ENCODE measurements around the gene PDHA2.
"Not testable (repeated sequence)": the region's sequence is repeated elsewhere in the genome, so short reads cannot be mapped to it uniquely, and the experiment has no call there.

PDHA2 gene

DNA sequence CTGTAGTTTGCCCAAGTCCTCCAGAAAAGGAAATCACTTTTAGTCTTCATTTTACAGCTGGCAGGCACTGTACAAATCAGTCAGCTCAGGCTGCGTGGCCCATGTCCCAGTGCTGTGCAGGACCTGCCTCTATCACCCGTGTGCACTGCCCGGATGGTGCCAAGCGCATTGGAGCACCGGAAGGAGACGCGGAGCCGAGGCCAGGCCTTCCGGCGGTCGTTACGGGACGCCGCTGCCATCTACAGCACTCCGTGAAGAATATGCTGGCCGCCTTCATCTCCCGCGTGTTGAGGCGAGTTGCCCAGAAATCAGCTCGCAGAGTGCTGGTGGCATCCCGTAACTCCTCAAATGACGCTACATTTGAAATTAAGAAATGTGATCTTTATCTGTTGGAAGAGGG is at the start of gene PDHA2:
TSS of gene PDHA2 (plus strand) at position 203 of the 400 bp plus-strand sequence. CDS start at position 261, 58 bp downstream.
- no peak for DNase-seq

- DNase-seq: no peak
These were observed 41.9 kb upstream of the PDHA2 start for GRCh38 chr4:95798003-95798402.

GRCh38 chr4:95798727-95799126 is 41.2 kb upstream of the PDHA2 start:
- no peak for DNase-seq

- no peak for DNase-seq
These were observed 18.0 kb upstream of the PDHA2 start for GRCh38 chr4:95821867-95822266.

DNA sequence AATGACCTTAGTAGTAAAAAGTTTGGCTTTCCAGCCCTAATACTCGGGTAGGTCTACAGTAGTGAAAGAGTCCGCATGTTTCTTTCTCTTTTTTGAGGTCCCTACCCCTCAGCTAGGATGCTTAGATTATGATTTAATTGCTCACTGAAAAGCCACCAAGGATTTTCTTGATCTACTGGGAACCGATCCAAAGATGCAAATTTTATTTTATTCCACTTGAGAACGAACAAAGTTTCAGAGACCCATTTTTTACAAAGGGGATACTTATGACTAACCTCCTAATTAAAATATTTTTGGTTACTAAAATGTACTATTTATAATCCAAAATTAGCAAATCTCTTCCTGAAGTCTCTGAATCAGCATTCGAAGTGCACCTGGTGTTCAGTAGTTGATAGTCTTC is 14.3 kb upstream of the PDHA2 start:
- no peak for DNase-seq

GRCh38 chr4:95830651-95831050 is 9.2 kb upstream of the PDHA2 start:
- DNase-seq: no peak

- DNase-seq: no peak
These were observed 8.7 kb upstream of the PDHA2 start for GRCh38 chr4:95831166-95831565.

DNA sequence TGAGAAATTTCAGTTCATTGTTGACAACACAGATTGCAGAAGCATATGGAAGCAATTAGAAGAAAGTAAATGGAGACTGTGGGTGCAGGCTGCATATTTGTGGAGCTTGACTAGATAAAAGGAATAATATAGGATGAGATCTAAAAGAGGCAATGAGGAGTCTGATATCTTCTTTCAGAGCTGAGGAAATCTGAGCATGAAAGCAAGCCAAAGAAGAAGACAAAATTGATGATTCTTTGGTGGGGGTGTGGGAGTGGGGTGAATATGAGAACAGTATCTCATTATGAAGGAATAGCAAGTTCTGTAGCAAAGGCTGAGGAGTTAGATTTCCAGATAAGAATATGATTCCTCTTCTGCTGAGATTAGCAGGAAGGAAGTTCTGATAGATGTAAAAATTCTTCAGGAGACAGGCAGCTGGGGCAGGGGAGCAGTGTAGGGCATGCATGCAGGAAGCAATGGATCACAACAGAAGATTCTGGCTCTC is 6.1 kb upstream of the PDHA2 start:
- no peak for DNase-seq

DNA sequence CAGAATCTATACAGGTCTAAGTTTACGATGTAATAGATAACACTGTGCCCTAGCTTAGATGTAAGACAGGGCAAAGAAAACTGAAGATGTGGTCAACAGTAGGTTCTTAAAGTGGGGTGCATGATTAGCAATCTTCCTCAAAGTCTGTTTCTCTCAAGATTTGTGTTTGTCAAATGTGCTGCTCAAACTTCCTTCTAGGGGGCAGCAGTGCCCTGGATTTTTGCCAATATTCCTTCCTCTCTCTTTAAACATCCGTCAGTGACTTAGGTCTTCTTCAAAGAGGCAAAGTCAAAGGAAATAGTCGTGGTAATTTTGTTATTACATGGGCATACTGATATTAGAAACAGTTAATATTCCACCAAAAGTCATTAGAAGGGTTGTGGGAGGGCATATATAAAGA is 4.2 kb upstream of the PDHA2 start:
- peak; percentile 1 for DNase-seq

- no peak for DNase-seq
These were observed 1.7 kb upstream of the PDHA2 start for GRCh38 chr4:95838192-95838591.

DNA sequence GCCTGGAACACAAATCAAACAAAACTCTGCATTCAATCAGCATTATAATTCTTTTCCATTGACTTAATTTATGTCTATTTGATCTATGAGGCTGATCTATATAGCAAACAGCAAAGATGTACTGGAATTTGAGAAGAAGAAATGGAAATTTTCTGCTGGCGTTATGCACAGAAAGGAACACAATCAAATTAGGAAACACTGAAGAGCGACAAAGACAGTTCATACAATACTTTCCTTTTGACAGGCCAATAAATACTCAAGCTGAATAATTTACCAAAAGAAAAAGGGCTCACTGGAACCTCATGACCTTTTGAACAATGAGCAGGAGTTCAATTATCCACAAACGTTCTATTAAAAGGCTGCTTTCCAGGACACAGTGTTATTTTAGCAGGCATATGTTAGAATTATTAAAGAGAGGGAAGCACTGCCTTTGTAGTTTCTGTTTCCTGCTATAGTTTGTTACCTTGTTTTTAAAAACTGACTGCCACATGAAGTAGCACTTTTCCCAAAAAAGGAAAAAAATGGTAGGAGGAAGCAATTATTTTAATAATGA is 8.1 kb downstream of the PDHA2 start:
- no peak for DNase-seq

DNA sequence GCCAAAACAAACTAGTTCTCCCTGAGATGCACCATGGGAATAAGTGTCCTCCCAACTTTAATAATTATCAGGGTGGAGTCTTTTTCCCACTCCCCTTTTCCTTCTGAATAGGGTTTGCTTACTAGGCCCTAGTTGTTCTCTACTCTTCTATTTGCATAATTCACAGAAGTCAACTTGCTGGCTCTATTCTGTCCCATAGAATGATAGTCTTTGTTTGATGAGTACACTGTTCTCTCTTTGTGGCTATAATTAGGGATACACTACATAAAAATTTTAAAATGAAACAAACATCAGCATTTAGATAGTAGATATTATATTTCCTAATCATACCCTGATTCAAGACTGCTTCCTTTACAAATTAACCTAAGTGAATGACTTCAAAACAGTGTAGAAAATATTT is 10.3 kb downstream of the PDHA2 start:
- DNase-seq: no peak

- no peak for DNase-seq
These were observed 17.9 kb downstream of the PDHA2 start for GRCh38 chr4:95857761-95858160.

DNA sequence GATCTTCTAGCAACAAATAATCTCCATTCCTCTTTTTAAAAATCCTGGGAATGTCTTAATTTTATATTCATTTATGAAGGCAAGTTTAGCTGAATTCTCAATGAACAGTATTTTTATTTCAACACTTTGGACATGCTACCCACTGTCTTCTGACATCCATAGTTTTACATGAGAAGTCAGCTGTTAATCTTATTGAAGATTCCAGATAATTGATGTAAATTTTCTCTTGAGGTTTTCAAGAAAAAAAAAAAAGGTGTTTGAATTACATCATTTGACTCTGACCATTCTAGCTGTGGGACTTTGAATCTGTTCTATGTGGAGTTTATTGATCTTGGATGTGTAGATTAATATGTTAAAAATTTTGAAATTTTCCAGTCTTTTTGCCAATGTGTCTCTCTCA is 28.0 kb downstream of the PDHA2 start:
- DNase-seq: no peak

DNA sequence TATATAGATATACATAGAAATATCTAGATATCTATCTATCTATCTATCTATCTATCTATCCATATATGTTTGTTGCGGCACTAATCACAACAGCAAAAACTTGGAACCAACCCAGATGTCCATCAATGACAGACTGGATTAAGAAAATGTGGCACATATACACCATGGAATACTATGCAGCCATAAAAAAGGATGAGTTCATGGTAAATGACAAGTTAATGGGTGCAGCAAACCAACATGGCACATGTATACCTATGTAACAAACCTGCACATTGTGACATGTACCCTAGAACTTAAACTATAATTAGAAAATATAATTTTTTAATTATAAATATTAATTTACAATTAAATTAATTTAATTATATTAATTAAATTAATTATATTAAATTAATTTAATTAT is 29.5 kb downstream of the PDHA2 start:
- not testable (repeated sequence) for DNase-seq

DNA sequence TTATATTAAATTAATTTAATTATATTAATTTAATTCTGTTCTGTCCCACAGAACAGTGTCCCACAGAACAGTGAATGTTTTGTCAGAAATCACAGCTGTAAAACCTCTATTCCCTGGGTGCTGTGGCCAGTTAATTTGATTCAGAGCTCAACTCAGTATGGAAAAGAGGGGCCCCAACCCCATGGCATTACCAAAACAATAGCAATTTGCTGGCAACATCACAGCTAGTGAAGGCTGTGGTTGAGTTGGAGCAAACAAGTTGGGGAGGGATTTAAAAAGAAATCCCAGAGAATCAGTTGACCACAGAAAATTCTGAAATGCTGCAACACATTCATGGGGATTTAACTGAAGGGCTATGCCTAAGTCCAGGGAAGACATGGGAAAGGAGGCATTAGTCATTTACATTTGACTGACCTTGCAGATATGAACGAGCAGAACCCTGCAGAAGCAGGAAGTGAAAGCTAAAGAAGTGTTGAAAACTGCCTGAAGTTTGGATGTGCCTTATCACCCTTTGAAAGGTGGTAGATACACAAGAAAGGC is 30.1 kb downstream of the PDHA2 start:
- no peak for DNase-seq

DNA sequence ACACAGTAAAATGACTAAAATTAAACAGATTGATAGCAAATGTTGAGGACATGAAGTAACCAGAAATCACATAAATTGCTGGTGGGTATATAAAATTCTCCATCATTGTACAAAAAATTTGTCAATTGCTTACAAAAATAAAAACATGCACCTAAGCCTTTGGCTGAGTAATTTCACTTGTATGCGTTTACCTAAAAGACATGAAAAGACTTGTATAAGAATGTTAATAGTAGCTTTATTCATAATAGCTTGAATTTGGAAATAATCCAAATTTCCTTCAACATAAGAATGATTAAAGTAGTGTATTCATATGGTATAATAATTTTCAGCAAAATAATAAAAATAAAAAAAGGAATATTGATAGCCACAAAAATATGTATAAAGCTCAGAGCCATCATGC is 37.7 kb downstream of the PDHA2 start:
- no peak for DNase-seq

GRCh38 chr4:95887551-95887950 is 47.7 kb downstream of the PDHA2 start:
- DNase-seq: no peak

GRCh38 chr4:95889662-95890061 is 49.8 kb downstream of the PDHA2 start:
- DNase-seq: no peak

Data from activated CD4-positive, alpha-beta T cell treated with anti-CD3 and anti-CD28 coated beads, Interleukin-2, amount 50 U/mL, for 16 hours (primary cell).